HG03354 (cell line): ENCODE results near the gene MOB1B.
"Not testable (repeated sequence)": the region's sequence is repeated elsewhere in the genome, so short reads cannot be mapped to it uniquely, and the experiment has no call there.

Source experiments
- ATAC-seq: cut with Tn5 transposase; IDR thresholded peaks from one replicate; pipeline ENCODE4 v1.9.1; 2021; ENCODE audit warnings: mild to moderate bottlenecking; ENCODE audit not compliant: unreplicated experiment, poor library complexity, severe bottlenecking

Gene MOB1B

GRCh38 chr4:70901984-70902576, at the start of gene MOB1B:
Gene MOB1B, plus strand, starts transcription at chr4:70902369. Its CDS starts 168 bp downstream, at chr4:70902537.
- ATAC-seq: peak; percentile 95

DNA sequence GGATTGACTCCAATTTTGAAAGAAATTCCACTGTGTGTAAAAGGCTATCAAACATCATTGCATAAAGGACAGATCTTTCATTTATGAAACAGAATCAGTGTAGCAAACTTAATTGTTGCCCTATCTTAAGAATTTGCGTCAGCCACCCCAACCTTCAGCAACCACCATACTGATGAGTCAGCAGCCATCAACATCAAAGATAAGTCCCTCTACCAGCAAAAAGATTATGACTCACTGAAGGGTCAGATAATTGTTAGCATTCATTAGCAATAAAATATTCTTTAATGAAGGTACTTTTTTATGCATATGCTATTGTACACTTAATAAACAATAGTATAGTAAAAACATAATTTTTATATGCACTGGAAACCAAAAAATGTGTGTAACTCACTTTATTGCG, 46.7 kb upstream of the MOB1B start:
- ATAC-seq: no peak

- ATAC-seq: no peak
Observed at GRCh38 chr4:70858454-70858853, 43.7 kb upstream of the MOB1B start.

DNA sequence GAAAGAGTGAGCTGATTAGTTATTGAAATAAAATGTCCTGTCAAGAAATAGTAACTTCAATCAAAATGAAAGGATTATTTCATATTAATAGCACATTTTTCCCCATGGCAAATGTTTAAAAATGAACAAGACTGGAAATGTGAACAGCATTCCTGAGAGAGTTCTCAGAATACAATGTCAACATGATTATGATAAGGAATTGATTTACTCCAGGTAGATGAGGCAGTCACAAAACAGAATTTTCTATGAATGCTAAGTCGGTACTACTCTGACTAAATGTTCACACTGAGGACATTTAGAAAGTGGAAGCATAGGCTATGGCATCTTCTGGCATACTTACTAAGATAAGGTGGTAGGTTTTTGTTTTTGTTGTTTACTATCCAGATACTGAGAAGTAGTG, 43.1 kb upstream of the MOB1B start:
- ATAC-seq: no peak

DNA sequence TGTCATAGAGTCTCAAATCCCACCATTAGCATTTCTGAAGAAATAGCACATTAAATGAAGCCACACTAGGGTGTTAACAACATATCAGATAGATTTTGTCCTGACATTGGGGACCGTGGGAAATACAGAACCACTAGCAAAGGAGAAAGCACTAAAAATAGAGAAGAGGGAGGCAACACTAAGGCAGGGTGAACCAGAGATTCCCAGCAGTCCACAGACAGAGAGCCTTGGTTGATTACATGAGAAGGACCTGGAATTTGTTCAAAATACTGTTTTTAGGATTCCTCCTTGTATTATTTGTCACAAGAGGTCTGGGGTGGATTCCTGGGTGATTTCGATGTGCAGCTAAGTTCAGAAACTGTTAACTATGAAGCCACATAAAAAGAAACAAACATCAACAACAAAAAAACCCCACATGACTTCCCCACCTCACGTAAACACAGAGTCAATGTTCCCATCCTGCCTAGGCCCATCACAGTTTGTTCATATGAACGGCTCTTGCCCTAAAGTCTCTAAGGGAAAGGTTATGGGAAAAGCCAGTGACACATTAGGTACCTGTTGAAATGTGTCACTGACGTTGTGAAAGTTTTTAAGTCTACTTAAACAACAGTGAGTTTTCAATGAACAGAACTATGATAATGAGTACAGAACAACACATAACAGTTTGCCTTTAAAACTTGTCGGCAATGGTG, 38.9 kb upstream of the MOB1B start:
- ATAC-seq: peak; percentile 72

GRCh38 chr4:70868778-70869177, 33.4 kb upstream of the MOB1B start:
- ATAC-seq: no peak

DNA sequence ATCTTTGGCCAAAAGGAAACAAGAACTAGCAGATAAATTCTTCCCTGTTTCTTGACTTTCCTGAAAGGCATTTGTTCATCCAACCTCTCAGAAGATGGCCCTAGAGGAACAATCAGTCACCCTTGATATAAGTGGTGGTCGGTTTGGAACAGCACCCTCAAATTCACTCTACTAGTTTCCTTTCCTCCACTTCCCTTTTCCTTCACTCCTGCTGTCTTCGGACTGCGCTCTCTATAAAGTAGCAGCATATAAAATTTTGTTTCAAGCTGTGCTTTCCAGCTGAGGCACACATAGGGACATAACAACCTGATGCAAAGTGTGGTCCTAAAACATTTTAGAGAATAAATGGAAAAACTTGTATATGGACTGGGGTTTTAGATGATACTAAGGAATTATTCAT, 29.0 kb upstream of the MOB1B start:
- ATAC-seq: no peak

DNA sequence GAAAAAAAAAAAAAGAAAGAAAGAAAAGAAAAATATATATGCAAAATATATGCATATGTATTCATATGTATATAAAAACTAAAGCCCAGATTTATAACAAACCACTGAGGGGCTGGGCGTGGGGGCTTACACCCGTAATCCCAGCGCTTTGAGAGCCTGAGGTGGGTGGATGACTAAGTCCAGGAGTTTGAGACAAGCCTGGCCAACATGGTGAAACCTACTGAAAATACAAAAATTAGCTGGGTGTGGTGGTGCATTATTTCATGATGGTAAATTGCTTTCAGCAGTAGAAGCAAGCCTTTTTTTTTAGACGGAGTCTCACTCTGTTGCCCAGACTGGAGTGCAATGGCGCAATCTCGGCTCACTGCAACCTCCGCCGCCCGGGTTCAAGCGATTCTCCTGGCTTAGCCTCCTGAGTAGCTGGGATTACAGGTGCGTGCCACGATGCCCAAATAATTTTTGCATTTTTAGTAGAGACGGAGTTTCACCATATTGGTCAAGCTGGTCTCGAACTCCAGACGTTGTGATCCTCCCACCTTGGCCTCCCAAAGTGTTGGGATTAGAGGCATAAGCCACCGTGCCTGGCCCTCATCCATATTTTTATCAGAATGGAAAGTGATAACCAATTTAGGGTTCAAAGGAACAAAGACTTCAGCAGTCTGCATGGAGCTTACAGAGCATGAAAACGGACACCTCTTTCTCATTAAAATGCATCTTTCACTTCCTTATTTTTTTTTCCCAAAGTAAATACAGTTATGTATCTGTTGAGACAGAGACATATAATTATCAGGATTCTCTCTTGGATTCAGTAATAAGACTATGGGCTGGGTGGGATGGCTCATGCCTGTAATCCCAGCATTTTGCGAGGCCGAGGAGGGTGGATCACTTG, 27.7 kb upstream of the MOB1B start:
- peak; percentile 80 for ATAC-seq

DNA sequence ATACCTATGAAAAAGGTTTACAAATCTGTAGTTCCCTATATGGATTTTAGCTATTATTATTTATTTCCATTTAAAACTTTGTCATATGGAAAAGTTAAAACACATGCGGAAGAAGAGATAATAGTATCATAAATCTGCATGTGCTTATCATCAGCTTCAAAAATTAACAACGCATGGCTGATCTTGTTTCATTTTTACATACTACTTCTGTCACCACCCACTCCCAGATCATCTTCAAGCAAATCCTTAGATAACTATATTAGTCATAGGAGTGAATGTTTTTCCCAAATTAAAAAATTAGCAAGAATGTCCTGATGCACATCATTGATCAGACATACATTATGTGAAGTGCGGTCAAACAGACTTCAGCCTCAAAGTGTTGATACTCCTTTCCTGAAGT, 24.6 kb upstream of the MOB1B start:
- no peak for ATAC-seq

- ATAC-seq: no peak
Observed at GRCh38 chr4:70880739-70881138, 21.4 kb upstream of the MOB1B start.

- ATAC-seq: no peak
Observed at GRCh38 chr4:70885174-70885573, 17.0 kb upstream of the MOB1B start.

- ATAC-seq: no peak
Observed at GRCh38 chr4:70892086-70892769, 9.9 kb upstream of the MOB1B start.

DNA sequence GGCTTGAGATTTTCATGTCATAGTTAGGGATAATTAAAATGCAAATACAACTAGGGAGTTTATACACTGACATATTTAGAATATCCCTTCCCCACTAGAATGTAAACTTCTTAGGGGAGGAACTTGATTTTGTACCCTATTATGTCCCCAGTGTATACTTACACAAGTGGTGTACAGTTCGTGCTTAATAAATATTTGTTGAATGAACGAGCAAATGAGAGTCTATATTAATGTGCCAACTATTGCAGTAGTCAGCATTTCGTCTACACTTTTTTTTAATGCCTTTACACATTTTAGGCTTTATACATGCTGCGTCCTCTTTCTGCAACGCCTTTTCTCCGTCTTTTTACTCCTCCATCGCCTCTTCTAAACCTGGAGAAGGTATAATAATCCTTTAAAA, 8.4 kb upstream of the MOB1B start:
- ATAC-seq: no peak

DNA sequence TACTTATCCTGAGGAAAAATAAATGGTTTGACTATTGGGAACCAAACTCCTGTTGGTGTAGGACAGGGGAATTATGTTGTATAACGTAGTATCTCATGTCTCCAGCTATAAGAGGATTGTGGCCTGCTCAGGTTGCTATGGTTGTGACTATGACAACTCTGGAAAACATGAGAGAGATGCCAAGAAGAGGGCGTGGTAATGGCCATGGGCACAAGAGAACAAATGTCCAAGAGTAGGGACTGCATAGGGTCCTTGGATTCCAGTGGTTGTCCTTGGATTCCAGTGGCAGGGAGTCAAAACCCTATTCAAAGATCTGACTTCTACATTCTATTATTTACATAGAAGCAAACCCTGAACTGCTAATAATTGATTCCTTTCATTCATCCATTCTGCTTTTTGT, 6.8 kb upstream of the MOB1B start:
- ATAC-seq: no peak

DNA sequence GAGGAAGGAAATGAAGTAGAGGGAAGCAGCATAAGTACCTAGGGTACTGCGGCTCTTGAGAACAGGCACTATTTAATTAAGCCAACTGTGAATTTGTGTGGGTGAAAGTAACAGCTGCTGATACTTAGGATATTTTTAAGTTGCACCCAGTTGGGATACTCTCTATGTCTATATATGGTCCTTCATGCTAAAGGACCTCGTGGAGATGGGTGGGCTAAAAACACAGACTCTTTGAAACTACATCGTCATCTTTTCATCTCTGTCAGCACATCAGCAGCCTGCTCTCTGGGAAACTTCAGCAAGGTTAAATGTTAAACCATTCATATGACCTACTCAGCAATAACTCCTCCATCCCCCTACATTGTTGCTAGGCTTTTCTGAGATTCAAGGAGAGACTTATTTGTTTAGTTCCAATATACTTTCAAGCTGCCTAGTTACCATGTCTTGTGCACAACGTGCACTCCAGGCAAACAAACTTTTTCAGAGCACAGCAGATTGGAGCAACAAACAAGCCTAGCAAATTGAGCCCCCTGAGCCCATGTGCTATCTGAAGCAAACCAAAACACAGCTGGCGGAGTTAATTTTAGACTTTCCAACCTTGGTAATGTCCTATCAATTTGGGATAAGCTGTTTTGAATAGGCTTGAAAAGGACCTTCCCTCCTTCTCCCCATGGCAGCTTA, 6.2 kb upstream of the MOB1B start:
- peak; percentile 75 for ATAC-seq

DNA sequence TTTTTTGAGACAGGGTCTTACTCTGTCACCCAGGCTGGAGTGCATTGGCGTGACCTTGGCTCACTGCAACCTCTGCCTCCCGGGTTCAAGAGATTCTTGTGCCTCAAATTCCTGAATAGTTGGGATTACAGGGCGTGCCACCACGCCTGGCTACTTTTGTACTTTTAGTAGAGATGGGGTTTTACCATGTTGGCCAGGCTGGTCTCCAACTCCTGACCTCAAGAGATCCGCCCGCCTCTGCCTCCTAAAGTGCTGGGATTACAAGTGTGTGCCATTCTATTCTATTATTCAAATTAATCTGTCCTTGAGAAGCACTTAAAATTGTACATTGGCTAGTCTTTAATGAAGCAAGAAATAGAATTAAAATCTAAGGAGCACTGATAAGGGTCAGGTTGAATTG, 3.6 kb upstream of the MOB1B start:
- not testable (repeated sequence) for ATAC-seq

DNA sequence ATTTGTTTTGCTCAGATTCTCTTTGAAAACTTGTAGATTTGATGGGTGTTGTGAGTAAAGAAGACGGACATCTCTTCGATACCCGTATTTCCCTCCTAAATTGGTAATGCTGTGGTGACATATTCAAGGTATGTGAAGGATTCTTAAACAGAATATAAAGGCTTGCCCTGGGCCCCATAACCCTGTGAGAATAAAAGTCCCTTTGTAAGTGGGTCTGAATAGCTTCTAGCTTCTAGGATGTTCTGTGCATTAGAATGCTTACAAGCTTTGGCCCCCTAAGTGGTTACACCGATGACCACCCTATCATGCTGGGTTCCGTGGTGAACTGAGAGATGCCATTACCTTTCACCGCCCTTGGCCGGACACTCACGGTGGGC, 574 bp upstream of the MOB1B start:
- ATAC-seq: no peak

- ATAC-seq: peak; percentile 51
Observed at GRCh38 chr4:70902577-70903290, 565 bp downstream of the MOB1B start.

- ATAC-seq: peak; percentile 9
Observed at GRCh38 chr4:70903291-70903603, 1.1 kb downstream of the MOB1B start.
